Inflammatory macrophage (primary cell): ENCODE data around the gene HK3.
"Not testable (repeated sequence)": the region's sequence is repeated elsewhere in the genome, so short reads cannot be mapped to it uniquely, and the experiment has no call there.

Experiments used
- DNase-seq, 2 donors: peaks; one replicate each; pipeline ENCODE4 v3.0.0-alpha.2; 2020 to 2022

HK3 gene

GRCh38 chr5:176881816-176882566, 17.2 kb downstream of the HK3 start:
- DNase-seq, result no peak

DNA sequence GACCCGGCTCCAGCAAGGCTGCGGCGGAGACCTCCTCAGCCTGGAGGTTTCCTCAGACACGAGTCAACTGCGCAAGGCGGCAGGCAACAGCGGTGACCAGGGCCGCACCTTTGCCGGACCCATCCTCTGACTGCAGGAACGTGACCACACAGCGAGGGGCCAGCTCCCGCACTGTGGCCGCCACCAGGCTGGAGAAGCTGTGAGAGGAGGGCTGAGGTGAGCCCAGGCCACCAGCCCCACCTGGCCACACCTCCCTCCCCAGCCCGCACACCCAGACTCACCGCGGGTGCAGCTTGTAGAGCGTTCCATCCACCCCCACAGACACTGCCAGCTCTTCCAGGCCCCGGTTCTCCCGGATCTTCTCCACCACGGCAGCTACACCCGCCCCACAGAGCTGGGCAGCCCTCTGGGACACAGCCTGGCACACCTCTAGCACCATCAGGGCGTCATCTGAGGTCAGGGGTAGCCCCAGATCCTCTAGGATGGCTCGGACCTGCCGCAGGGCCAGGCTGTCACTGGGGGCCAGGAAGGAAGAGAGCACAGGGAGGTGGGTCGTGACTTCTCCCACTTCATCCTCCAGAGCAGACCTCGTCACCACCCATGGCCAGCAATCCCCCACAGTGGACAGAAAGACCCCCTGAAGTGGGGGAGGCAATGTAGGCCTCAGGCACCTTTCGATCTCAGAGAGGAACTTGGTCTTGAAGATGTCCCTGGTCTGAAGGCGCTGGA, 18.0 kb downstream of the HK3 start:
- DNase-seq, result no peak

GRCh38 chr5:176880366-176881020, 18.7 kb downstream of the HK3 start:
- no peak for DNase-seq

- DNase-seq, result no peak
These were observed 19.3 kb downstream of the HK3 start for GRCh38 chr5:176879663-176880361.

DNA sequence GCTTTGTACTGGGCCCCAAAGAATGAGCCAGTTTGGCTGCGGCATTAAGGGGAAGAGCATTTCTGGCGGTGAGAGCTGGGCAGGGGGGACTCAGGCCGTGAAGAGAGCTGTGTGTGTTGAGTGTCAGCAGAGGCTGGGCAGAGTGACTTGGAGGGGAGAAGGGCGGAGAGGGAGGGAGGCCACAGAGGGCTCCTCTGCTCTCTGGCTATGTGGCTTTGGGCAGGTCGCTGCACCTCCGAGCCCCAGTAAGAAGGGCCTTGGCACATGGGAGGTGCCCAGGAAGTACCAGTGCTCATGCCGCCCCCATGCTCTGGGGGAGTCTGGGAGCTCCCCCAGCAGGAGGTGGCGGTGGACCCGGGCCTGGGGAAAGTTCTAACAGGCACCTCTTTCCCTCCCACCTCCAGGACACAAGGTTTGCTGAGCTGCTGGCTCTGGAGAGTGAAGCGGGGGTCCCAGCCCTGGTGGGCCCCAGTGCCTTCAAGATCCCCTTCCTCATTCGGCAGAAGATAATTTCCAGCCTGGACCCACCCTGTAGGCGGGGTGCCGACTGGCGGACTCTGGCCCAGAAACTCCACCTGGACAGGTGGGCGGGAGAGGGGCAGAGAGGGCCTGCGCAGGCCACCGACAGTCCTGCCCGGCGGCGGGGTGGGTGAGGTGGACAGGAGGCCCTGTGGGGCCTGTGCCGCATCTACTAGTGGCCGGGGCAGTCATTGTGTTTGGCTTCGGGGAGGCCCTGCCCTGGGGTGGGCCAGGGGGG, 20.1 kb downstream of the HK3 start:
- no peak for DNase-seq

- no peak for DNase-seq
These were observed 20.7 kb downstream of the HK3 start for GRCh38 chr5:176878463-176878862.

DNA sequence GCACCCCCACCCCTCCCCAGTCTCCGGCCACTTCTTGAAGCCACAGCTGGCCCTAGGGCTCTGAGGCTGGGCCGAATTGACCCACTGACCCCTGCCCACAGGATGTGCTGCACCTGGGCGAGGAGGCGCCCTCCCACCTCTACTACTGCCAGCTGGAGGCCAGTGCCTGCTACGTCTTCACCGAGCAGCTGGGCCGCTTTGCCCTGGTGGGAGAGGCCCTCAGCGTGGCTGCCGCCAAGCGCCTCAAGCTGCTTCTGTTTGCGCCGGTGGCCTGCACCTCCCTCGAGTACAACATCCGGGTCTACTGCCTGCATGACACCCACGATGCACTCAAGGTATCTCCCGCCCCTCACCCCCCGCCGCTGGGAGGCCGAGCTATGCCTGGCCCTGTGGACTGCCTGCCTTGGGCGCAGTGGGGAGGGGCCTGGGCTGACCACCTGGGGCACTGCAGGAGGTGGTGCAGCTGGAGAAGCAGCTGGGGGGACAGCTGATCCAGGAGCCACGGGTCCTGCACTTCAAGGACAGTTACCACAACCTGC, 21.3 kb downstream of the HK3 start:
- no peak for DNase-seq

GRCh38 chr5:176876506-176877431, 22.4 kb downstream of the HK3 start:
- DNase-seq, result no peak

DNA sequence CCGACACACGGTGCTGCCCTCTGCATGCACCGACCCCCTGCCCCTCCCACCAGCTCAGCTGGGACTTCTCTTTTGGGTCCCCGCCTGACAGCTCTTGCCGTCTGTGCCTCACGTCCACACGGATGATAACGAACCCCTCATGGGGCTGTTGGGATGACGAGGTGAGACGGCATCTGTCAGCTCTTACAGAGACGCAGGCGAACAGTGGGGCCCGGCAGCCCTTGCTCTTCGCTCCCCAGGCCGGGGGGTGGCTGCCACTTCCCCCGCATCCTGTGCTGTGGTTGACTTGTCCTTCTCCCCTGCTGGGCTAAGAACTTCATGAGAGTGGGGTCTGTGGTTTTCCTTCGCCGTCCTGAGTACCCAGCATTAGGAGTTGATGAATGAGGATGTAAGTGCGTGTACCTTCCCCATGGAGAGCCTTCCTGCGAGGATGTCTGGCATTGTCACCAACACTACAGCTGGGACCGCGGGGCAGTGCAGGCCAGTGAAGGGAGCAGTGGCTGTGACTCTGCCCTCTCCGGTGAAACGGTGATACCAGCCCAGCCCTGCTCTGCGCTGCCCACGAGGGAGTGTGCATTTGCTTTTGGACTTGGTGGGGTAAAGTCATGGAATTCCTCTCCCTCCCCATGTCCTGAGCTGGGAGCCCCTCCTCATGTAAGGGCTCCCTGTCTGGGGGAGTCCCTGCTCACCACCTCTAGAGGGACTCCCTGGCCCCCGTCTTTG, 23.2 kb downstream of the HK3 start:
- no peak for DNase-seq

DNA sequence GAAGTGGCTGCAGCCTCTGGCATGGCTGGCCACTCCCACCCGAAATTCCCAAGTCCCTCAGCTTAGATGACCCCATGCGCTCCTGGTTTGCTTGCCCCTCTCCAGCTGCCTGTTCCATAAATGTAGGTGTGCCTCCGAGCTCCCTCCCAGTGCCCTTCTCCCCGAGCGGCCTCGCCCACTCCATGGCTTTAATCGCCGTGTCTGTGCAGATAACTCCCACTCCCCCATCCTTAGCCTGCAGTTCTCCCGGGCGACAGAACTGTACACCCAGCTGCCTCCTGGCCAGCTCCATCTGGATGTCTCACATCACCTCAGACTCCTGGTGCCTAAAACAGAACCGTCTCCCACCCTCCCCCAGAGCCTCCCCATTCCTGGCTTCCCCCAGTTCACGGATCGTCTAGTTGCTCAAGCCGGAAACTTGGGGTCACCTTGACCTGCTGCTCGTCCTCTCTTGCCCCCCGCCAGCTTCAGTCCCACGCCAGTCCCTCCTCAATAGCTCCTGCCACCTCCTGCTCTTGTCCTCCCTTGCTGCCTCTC, 24.1 kb downstream of the HK3 start:
- DNase-seq, result no peak

DNA sequence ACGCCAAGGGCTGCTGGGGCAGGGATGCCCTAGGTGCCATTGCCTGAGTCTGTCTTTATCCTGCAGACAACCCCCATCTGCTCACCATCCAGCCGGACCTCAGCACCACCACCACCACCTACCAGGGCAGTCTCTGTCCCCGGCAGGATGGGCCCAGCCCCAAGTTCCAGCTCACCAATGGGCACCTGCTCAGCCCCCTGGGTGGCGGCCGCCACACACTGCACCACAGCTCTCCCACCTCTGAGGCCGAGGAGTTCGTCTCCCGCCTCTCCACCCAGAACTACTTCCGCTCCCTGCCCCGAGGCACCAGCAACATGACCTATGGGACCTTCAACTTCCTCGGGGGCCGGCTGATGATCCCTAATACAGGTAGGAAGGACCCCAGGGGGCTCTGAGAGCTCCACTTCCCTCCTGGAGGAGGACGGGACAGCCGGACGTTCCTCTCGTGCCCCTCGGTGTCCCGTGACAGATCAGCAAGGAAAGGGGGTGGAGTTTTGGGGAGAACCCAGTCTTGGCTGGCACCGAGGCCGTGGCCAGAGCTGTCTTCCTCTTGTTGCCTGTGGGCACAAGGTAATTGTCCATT, 24.9 kb downstream of the HK3 start:
- no peak for DNase-seq

DNA sequence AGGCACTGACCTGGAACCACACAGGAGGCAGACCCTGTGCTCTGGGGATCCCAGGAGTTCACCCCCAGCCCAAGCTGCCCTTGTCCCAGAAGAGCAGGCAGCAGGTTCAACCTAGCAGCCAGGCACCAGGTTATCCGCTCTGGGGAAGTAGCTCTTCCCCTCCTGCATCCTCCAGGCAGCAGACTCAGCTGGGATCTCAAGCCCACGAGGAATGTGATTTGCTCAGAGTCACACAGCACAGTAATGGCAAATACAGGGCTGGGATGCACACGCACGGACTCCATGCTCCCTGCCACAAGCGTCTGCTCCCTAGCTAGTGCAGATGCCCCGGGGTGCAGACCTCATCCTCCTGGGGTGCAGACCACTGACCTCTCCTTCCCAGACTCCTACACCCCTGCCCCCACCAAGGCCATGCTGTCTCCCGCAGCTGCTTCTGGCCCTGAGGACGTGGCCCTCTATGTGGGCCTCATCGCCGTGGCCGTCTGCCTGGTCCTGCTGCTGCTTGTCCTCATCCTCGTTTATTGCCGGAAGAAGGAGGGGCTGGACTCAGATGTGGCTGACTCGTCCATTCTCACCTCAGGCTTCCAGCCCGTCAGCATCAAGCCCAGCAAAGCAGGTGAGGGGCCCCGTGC, 25.5 kb downstream of the HK3 start:
- DNase-seq, result no peak

GRCh38 chr5:176873011-176873410, 26.1 kb downstream of the HK3 start:
- not testable (repeated sequence) for DNase-seq

GRCh38 chr5:176872586-176872985, 26.6 kb downstream of the HK3 start:
- not testable (repeated sequence) for DNase-seq

GRCh38 chr5:176870644-176871043, 28.5 kb downstream of the HK3 start:
- not testable (repeated sequence) for DNase-seq

DNA sequence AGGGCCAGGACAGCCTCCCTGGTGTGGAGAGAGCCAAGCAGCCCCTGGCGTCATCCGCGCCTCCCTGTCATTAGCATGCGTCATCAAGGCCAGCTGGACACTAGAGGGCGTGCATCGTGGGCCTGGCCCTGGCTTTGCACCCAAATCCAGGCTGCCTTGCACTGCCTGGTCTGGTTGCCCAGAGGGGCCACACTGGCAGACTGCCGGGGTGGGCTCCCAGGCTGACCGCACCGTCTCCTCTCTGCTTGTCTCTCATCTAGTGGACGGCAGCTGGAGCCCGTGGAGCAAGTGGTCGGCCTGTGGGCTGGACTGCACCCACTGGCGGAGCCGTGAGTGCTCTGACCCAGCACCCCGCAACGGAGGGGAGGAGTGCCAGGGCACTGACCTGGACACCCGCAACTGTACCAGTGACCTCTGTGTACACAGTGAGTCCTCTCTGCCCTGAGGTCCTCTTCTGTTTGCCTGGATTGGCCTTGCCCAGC, 29.0 kb downstream of the HK3 start:
- DNase-seq, result no peak

GRCh38 chr5:176869501-176870109, 29.5 kb downstream of the HK3 start:
- no peak for DNase-seq

- no peak for DNase-seq
These were observed 30.4 kb downstream of the HK3 start for GRCh38 chr5:176868731-176869130.
